ENCODE results near the gene BARX2.

BARX2 gene

GRCh38 chr11:129427376-129427775, 51.7 kb downstream of the BARX2 start:
- POLR2A ChIA-PET (ENCODE audit: low non-redundant PET): no interaction called here
- no peak for TF ChIP-seq CTCF (conservative IDR thresholded peaks at IDR 0.05; ENCODE audit: low read depth)
- CTCF ChIA-PET: interaction anchor here (1.0 kb wide), 1 partner anchor 51 kb away, joined by 3 read pairs; the partner anchor contains the start of gene BARX2
- no peak overlapping the region for H3K27ac ChIP-seq
- DNase-seq (ENCODE audit: low spot score): no peak

GRCh38 chr11:129427816-129428406, 52.3 kb downstream of the BARX2 start:
- no peak overlapping the region for H3K27ac ChIP-seq
- DNase-seq (ENCODE audit: low spot score): no peak
- no peak for TF ChIP-seq CTCF (conservative IDR thresholded peaks at IDR 0.05; ENCODE audit: low read depth)
- ChIA-PET POLR2A (ENCODE audit: low non-redundant PET) (no interaction called here), CTCF (interaction anchor here (1.0 kb wide), 1 partner anchor 52 kb away, joined by 3 read pairs; the partner anchor contains the start of gene BARX2)

- no peak for DNase-seq (ENCODE audit: low spot score)
- CTCF ChIA-PET: interaction anchor here (0.6 to 1.0 kb wide), 3 partner anchors 53 to 564 kb away, joined by 3 to 9 read pairs (median 3); partner anchors contain the start of gene BARX2
- POLR2A ChIA-PET (ENCODE audit: low non-redundant PET): no interaction called here
- H3K27ac ChIP-seq: no peak overlapping the region
- TF ChIP-seq CTCF (conservative IDR thresholded peaks at IDR 0.05; ENCODE audit: low read depth): no peak
Measured at GRCh38 chr11:129428557-129428956, 52.9 kb downstream of the BARX2 start.

GRCh38 chr11:129434641-129435498, 59.2 kb downstream of the BARX2 start:
- H3K27ac ChIP-seq: no peak overlapping the region
- no peak for DNase-seq (ENCODE audit: low spot score)
- TF ChIP-seq CTCF (conservative IDR thresholded peaks at IDR 0.05; ENCODE audit: low read depth): no peak
- CTCF ChIA-PET: interaction anchor here (0.6 to 1.4 kb wide), 2 partner anchors 59 to 1392 kb away, joined by 3 to 5 read pairs; partner anchors contain the start of gene BARX2
- POLR2A ChIA-PET (ENCODE audit: low non-redundant PET): no interaction called here

GRCh38 chr11:129435499-129436245, 60.0 kb downstream of the BARX2 start:
- POLR2A ChIA-PET (ENCODE audit: low non-redundant PET): no interaction called here
- CTCF ChIA-PET: interaction anchor here (0.6 to 1.4 kb wide), 2 partner anchors 60 to 1391 kb away, joined by 3 to 5 read pairs; partner anchors contain the start of gene BARX2
- no peak for TF ChIP-seq CTCF (conservative IDR thresholded peaks at IDR 0.05; ENCODE audit: low read depth)
- no peak for DNase-seq (ENCODE audit: low spot score)
- H3K27ac ChIP-seq: no peak overlapping the region

GRCh38 chr11:129436573-129436972, 60.9 kb downstream of the BARX2 start:
- TF ChIP-seq CTCF (conservative IDR thresholded peaks at IDR 0.05; ENCODE audit: low read depth): no peak
- H3K27ac ChIP-seq: no peak overlapping the region
- POLR2A ChIA-PET (ENCODE audit: low non-redundant PET): no interaction called here
- CTCF ChIA-PET: interaction anchor here (0.7 to 1.4 kb wide), 2 partner anchors 60 to 61 kb away, joined by 3 to 5 read pairs; partner anchors contain the start of gene BARX2
- no peak for DNase-seq (ENCODE audit: low spot score)
